ENCODE data around the gene CTBP2.
"Not testable (repeated sequence)": the region's sequence is repeated elsewhere in the genome, so short reads cannot be mapped to it uniquely, and the experiment has no call there.

Gene CTBP2

GRCh38 chr10:124991835-124992234 lies 168.5 kb downstream of the CTBP2 start:
- DNase-seq: no peak

- no peak for DNase-seq
Measured at GRCh38 chr10:124990671-124991625, 169.4 kb downstream of the CTBP2 start.

- DNase-seq: no peak
Measured at GRCh38 chr10:124989526-124989925, 170.8 kb downstream of the CTBP2 start.

GRCh38 chr10:124988753-124989152 lies 171.6 kb downstream of the CTBP2 start:
- not testable (repeated sequence) for DNase-seq

- DNase-seq: no peak
Measured at GRCh38 chr10:124987788-124988187, 172.6 kb downstream of the CTBP2 start.

- no peak for DNase-seq
Measured at GRCh38 chr10:124985162-124985561, 175.2 kb downstream of the CTBP2 start.

- no peak for DNase-seq
Measured at GRCh38 chr10:124984376-124984775, 176.0 kb downstream of the CTBP2 start.

- DNase-seq: no peak
Measured at GRCh38 chr10:124983321-124983720, 177.0 kb downstream of the CTBP2 start.

- no peak for DNase-seq
Measured at GRCh38 chr10:124978376-124978725, 182.0 kb downstream of the CTBP2 start.

- no peak for DNase-seq
Measured at GRCh38 chr10:124977648-124978375, 182.6 kb downstream of the CTBP2 start.

GRCh38 chr10:124977161-124977560 lies 183.2 kb downstream of the CTBP2 start:
- no peak for DNase-seq

GRCh38 chr10:124975977-124976514 lies 184.3 kb downstream of the CTBP2 start:
- DNase-seq: no peak

- DNase-seq: no peak
Measured at GRCh38 chr10:124974131-124974530, 186.2 kb downstream of the CTBP2 start.

- no peak for DNase-seq
Measured at GRCh38 chr10:124972637-124973036, 187.7 kb downstream of the CTBP2 start.

- no peak for DNase-seq
Measured at GRCh38 chr10:124971276-124971675, 189.1 kb downstream of the CTBP2 start.

- no peak for DNase-seq
Measured at GRCh38 chr10:124967255-124967654, 193.1 kb downstream of the CTBP2 start.

GRCh38 chr10:124966008-124966407 lies 194.4 kb downstream of the CTBP2 start:
- no peak for DNase-seq

GRCh38 chr10:124963866-124964720 lies 196.3 kb downstream of the CTBP2 start:
- no peak for DNase-seq

- DNase-seq: no peak
Measured at GRCh38 chr10:124962421-124962820, 197.9 kb downstream of the CTBP2 start.

- no peak for DNase-seq
Measured at GRCh38 chr10:124961248-124961570, 199.2 kb downstream of the CTBP2 start.

- no peak for DNase-seq
Measured at GRCh38 chr10:124959564-124959963, 200.8 kb downstream of the CTBP2 start.

GRCh38 chr10:124957404-124957947 lies 202.9 kb downstream of the CTBP2 start:
- no peak for DNase-seq

GRCh38 chr10:124956764-124957163 lies 203.6 kb downstream of the CTBP2 start:
- DNase-seq: no peak

Measured in NCI-H2107 (cell line).